Activated effector memory CD4-positive, alpha-beta T cell treated with Interleukin-2 at 50 U/mL for 16 hours (primary cell): Measurements from ENCODE around the gene NT5E.
"Not testable (repeated sequence)": the region's sequence is repeated elsewhere in the genome, so short reads cannot be mapped to it uniquely, and the experiment has no call there.

Experiments used
- DNase-seq: peaks from one replicate; pipeline ENCODE4 v3.0.0-alpha.2; 2020

The NT5E gene

GRCh38 chr6:85449818-85450759 lies at the start of gene NT5E:
Gene NT5E, plus strand, starts transcription at chr6:85450083. Its CDS starts 57 bp downstream, at chr6:85450140.
- no peak for DNase-seq

GRCh38 chr6:85400331-85400730 lies 49.6 kb upstream of the NT5E start:
- DNase-seq, result no peak

- DNase-seq, result no peak
Observed at GRCh38 chr6:85401186-85402021, 48.5 kb upstream of the NT5E start.

GRCh38 chr6:85402071-85402470 lies 47.8 kb upstream of the NT5E start:
- no peak for DNase-seq

GRCh38 chr6:85402922-85403321 lies 47.0 kb upstream of the NT5E start:
- DNase-seq, result no peak

- DNase-seq, result no peak
Observed at GRCh38 chr6:85403331-85404015, 46.4 kb upstream of the NT5E start.

- not testable (repeated sequence) for DNase-seq
Observed at GRCh38 chr6:85404016-85404563, 45.8 kb upstream of the NT5E start.

GRCh38 chr6:85404564-85405174 lies 45.2 kb upstream of the NT5E start:
- DNase-seq, result no peak

- no peak for DNase-seq
Observed at GRCh38 chr6:85405175-85405852, 44.6 kb upstream of the NT5E start.

GRCh38 chr6:85405853-85406198 lies 44.1 kb upstream of the NT5E start:
- no peak for DNase-seq

GRCh38 chr6:85406641-85407075 lies 43.2 kb upstream of the NT5E start:
- no peak for DNase-seq

- no peak for DNase-seq
Observed at GRCh38 chr6:85408039-85408438, 41.8 kb upstream of the NT5E start.

- DNase-seq, result no peak
Observed at GRCh38 chr6:85412911-85413430, 36.9 kb upstream of the NT5E start.

- DNase-seq, result no peak
Observed at GRCh38 chr6:85416049-85416448, 33.8 kb upstream of the NT5E start.

- no peak for DNase-seq
Observed at GRCh38 chr6:85416766-85417165, 33.1 kb upstream of the NT5E start.

- no peak for DNase-seq
Observed at GRCh38 chr6:85417336-85417735, 32.5 kb upstream of the NT5E start.

- no peak for DNase-seq
Observed at GRCh38 chr6:85418059-85418458, 31.8 kb upstream of the NT5E start.

GRCh38 chr6:85419046-85419759 lies 30.7 kb upstream of the NT5E start:
- DNase-seq, result no peak

- DNase-seq, result no peak
Observed at GRCh38 chr6:85420551-85420950, 29.3 kb upstream of the NT5E start.

- no peak for DNase-seq
Observed at GRCh38 chr6:85421181-85421580, 28.7 kb upstream of the NT5E start.

GRCh38 chr6:85421972-85422371 lies 27.9 kb upstream of the NT5E start:
- no peak for DNase-seq
